AG09319 (cell line): ENCODE measurements around the gene USPL1.

Experiments
- DNase-seq: peaks from one replicate; pipeline ENCODE4 v3.0.0-alpha.2; 2010; ENCODE audit warnings: low read depth; ENCODE audit errors: extremely low read depth
- CTCF ChIP-seq: IDR thresholded peaks from 2 replicates; pipeline ENCODE4 v1.5.1; 2011; ENCODE audit warnings: low read depth, mild to moderate bottlenecking, inconsistent platforms, low read length, moderate library complexity

The USPL1 gene

DNA sequence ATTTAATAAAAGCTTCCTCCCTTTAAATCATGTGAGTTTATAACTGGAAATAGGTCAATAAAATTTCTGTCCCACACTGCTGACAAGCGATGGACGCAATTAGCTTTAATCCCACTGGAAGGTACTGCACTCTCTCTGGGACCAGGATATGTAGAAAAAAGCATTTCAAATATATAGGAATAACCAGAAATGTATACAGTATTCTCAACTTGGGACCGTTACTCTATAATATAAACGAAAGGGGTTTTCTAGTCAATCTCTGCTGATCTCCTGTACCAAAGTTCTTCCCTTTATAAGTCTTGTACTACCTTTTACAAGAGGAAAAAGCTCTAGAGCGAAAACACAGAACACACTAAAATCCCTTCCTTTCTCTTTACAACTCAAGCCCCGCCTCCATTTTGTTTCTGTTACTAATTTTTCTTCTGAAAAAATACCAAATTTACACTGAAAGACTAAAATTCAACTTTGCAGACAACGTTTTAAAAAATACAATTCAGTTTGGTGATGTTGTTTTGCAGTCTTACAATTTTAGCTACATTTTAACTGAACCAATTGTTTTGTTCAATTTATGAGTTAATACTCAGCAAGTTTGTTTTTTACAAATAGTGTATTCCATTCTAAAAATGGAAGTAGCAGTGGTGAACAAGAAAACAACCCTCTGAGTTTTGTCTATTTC is 1.7 kb upstream of the USPL1 start:
- TF ChIP-seq CTCF, result no peak
- DNase-seq, result no peak

DNA sequence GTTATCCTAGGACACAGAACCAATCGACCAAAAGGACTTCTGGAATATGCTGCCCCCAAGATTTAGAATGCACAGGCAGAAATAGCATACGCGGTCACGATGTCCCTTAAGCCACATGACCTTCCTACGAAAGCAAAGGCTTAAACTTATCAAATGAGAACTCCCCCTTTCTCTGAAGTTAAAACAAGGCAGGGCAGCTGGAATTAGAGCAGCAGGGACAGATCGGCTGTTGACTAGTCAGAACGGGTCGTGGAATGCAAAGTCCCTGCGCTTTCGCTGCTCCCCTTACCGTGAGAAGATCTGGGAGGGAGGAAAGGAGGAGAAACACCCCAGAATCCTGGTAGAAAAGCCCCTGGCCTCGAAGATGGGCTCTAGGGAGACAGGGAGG is 799 bp upstream of the USPL1 start:
- peak; percentile 71 for DNase-seq
- TF ChIP-seq CTCF, result no peak; the same call in 1 of the 2 replicates

DNA sequence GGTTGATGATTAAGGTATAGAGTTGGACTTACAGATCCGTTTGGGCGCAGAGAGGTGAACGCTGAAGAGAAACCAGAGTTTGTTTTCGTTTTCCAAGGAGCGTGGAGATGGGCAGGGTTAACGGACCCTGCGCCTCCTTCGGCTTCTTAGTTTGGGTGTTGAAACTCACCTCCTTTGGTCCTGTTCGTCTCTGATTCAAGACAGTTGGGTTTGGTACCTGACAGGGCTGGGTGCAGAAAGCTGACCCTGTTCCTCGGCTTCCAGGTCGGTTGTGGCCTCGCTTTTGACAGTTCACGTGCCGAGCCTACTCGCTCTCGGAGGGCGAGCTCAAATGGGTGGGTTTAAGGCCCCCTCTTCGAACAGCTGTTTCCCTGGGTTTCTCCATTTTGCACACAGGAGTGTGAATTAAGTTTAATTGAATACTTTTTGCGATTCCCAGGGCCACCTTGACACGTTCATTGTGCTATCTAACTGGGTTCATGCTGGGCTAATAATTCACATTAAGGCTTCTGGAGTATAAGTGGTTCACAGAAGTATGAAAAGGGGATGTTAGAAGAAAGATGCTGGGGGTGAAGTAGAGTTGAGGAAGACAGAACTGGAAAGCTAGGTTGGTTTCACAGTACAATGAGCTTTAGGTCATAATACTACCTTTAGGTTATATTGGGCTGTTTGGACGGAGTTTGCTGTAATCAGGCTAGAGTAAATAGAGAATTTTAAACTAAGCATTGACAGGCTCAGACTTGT is 638 bp downstream of the USPL1 start:
- no peak for TF ChIP-seq CTCF
- DNase-seq, result no peak

DNA sequence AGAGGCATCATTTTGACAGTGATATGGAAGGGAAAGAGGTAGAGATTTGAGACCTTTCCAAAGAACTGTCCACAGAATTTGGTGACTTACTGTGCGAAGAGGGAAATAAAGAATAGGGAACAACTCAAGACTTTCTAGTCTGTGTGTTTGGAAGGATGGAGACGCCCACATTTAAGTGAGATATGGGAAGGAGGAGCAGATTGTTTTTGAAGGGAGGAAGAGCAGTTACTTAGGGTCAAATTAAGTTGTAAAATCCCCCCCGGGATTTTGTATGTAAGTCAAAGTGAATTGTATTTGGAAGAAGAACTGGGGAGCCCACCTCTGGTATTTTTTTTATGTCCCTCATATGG is 1.2 kb downstream of the USPL1 start:
- DNase-seq, result no peak
- TF ChIP-seq CTCF, result no peak

DNA sequence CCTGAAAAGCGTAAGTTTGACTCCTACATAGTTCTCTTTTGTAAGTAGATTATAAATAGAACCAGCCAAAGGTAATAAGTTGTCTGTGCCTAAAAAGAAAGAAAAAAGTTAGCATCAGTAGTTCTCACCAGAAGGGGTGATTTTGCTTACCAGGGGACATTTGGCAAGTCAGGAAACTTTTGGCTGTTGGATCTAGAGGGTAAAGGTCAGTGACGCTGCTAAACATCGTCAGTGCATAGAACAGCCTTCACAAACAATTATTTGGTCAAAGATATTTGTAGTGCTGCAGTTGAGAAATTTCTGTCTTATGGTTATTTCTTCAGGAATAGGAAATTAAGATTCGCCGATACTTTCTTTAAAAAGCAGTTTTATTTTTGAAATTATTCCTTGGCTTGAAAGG is 2.0 kb downstream of the USPL1 start:
- DNase-seq, result no peak
- TF ChIP-seq CTCF, result no peak

DNA sequence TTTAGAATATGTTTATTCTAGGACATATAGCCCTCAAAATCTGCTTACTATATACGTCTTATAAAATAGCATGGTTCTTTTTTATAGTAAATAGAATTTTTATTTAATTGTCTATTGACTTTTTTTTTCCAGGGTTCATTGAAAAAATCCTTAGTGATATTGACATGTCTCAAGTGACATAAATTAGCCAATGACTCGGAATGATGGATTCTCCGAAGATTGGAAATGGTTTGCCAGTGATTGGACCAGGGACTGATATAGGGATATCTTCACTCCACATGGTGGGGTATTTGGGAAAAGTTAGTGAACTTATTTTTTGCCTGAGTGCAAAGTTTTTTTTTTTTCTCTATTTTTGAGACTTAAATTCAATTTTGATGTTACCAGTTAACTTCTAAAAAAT is 3.2 kb downstream of the USPL1 start:
- DNase-seq, result no peak
- no peak for TF ChIP-seq CTCF

DNA sequence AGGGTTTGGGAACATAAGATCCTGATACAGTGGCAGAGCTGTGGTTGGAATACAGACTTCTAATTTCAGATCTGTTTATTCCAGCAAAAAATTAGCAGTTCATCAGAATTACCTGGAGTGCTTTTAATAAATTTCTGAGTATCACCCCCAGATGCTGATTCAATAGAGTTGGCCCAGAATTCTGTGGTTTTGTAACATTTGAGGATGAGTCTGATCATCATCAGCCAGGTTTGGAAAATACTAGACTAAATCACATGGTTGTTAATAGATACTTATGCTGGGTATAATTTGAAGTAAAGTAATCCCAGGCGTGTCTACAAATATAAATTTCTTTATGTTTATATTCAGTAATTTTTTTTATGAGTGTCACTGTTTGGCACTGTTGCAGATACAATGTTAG is 4.8 kb downstream of the USPL1 start:
- DNase-seq, result no peak
- TF ChIP-seq CTCF, result no peak
